HepG2 (cell line): ENCODE measurements around the gene PAX7.

Experiments
- EED ChIP-seq: sonication (generic); formaldehyde crosslinking; IDR thresholded peaks from 2 replicates; pipeline ENCODE4 v1.5.0; 2020; ENCODE audit warnings: mild to moderate bottlenecking, missing genetic modification reagents
- GABPA ChIP-seq, 2 experiments: IDR thresholded peaks; 2 replicates each; pipeline ENCODE4 v1.6.1; 2011 to 2016; ENCODE audit warnings: low read depth in 2 of 2, low read length in 1 of 2, missing biosample characterization in 1 of 2, missing genetic modification characterization in 1 of 2
- ISL2 ChIP-seq: sonication (generic); formaldehyde crosslinking; IDR thresholded peaks from 2 replicates; pipeline ENCODE4 v1.5.0; 2020; ENCODE audit warnings: missing genetic modification reagents
- MZF1 ChIP-seq: sonication (generic); formaldehyde crosslinking; IDR thresholded peaks from 2 replicates; pipeline ENCODE4 v1.8.1; 2023; ENCODE audit warnings: mild to moderate bottlenecking, missing genetic modification reagents, borderline replicate concordance
- NR2F6 ChIP-seq, 2 experiments: IDR thresholded peaks; 2 replicates each; pipeline ENCODE4 v1.6.1; 2016; ENCODE audit warnings: antibody characterized with exemption in 1 of 2, mild to moderate bottlenecking in 1 of 2

- no peak for TF ChIP-seq MZF1 (CRISPR knock-in tag)
- no peak for TF ChIP-seq GABPA (IDR thresholded peaks at IDR 0.05; ENCODE audit: low read depth, low read length)
- no peak for TF ChIP-seq GABPA (CRISPR knock-in tag; IDR thresholded peaks at IDR 0.05; ENCODE audit: low read depth)
- no peak for TF ChIP-seq EED
- no peak for TF ChIP-seq NR2F6 (IDR thresholded peaks at IDR 0.05)
- TF ChIP-seq NR2F6 (CRISPR knock-in tag; IDR thresholded peaks at IDR 0.05), result no peak
- TF ChIP-seq ISL2, result no peak
These were observed 15.6 kb downstream of the PAX7 start for GRCh38 chr1:18646091-18646785.
